SIG-M5 treated with dmso at 0.1 percent for 504 hours (cell line): Measurements from ENCODE around the gene SRCAP.
A peak's percentile ranks its signal among the peaks of the same experiment; 100 is the strongest.

ENCODE experiments used
- DNase-seq: peaks from one replicate; lab custom pipeline; 2025; ENCODE audit not compliant: unreplicated experiment; lab: John Stamatoyannopoulos, UW

Gene SRCAP

DNA sequence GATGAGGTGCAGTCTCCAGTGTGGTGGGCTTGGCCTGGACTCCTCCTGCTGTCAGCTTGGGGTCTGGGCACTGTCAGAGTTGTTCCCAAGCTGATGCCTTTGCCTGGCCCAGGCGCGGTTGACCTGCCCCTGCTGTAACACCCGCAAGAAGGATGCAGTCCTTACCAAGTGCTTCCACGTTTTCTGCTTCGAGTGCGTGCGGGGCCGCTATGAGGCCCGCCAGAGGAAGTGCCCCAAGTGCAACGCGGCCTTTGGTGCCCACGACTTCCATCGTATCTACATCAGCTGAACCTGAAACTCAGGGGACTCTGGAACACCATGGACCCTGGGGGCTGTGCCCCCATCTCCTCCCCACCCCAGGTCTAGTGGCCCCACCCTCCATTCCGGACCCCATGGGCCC, 74.9 kb downstream of the SRCAP start:
- DNase-seq: no peak

DNA sequence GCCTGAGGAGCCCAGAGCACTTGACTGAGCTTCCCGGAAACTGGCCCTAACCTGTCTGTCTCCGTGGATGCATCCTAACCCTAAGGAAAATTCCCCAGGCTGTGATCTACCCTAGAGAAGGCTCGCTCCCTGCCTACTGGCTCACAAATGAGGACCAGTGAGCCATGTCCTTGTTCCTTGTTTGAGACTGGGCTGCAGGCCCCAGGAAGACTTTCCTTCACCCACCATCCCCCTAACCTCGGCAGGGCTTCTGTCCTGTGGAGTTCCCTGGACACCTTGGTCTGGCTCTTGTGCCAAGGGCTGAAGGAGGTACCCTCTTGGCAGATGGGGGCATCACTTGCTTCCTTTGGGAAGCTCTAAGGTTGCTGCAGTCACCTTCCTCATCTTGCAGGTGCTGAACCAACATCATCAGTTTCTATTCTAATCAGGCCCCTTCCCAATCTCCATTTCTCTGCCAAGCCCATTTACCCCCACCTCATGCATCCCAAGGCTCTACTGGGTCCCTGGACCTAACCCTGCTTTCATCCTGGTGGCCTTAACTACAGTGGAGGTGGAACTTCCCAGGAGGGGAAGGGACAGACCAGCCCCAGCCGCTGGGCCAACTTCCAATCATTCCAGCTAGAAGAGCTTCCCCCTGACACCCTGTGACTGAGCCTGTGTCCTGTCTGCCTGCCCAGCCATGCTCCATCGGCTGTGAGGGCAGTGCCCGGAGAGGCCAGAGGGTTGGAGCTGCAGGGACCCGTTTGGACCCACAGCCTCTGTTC, 75.6 kb downstream of the SRCAP start:
- no peak for DNase-seq

DNA sequence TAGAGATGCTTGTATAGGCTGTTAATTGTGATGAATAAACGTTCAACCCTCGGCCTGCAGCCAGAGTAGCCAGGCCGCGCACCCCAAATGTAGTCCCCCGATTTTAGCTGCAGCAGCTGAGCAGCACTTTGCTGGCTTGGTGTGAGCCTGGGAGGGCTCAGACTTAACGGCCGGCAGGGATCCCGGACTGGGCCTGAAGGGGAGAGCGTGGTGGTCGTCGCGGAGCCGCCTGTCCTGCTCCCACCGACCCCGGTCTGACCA, 76.1 kb downstream of the SRCAP start:
- DNase-seq: no peak

DNA sequence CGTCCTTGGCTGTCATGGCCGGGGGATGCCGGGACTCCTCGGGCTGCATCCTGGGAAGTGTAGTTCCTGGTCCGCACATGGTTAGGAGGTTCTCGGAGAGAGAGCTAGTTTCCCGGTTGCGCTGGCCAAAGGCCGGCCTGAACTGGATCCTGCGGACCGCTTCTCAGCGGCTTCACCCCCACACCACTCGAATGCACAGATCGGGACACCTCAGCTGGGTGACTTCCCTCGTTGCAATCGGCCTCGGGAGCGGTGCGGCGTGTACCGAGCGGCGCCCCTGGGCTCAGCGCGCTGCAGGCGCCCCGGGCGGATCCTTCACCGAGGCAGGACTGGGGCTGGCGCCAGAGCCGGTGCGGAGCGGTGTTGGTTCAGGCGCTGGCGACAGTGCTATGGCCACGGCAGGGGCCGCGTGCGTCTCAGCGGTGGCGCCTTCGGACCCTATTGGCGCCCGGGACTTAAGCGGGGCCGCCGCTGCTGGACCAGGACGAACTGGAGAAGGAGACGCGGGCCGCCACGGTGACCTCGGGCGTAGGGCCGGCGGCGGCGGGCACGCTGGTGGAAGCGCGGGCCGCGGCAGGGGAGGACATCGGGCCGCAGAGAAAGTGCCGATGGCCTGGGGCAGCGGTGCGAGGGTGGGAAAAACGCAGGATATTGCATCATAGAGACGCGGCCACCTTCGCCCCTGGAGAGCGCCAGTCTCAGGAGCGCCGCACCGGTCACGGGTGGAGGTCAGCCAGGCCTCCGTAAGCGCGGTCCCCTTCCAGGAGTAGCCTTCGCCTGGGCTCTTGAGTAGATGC, 76.6 kb downstream of the SRCAP start:
- DNase-seq: peak; percentile 81

DNA sequence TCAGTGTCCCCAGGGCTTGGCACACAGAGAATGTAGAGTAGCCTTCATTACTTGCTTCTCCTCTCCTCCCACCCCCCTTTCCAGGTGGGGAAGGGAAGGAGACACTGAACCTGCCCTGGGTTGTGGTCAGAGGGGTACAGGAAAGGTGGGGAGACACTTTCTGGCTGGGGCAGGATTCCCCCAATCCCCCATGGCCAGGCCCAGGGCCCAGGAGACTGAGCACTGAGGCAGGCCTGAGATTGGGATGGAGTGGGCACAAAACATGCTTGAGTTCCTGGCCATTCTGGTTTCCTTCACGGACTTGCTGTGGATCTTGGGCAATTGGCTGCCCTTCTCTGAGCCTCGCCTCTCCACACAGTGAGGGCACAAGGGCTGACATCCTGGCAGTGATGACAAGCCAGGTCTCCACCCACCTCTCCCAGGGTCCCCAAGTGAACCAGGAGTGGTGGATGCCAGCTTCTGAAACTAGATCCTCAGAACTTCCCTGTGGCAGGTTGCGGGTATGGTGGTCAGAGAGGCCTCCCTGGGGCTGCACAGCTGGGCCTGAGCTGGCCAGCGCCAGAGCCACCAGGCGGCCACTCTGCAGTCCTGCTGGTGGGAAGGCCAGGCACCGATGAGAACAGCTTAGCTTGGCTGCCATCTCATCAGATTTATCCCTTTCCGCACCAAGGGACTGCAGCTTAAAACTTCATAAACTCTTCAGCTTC, 78.8 kb downstream of the SRCAP start:
- DNase-seq: no peak

DNA sequence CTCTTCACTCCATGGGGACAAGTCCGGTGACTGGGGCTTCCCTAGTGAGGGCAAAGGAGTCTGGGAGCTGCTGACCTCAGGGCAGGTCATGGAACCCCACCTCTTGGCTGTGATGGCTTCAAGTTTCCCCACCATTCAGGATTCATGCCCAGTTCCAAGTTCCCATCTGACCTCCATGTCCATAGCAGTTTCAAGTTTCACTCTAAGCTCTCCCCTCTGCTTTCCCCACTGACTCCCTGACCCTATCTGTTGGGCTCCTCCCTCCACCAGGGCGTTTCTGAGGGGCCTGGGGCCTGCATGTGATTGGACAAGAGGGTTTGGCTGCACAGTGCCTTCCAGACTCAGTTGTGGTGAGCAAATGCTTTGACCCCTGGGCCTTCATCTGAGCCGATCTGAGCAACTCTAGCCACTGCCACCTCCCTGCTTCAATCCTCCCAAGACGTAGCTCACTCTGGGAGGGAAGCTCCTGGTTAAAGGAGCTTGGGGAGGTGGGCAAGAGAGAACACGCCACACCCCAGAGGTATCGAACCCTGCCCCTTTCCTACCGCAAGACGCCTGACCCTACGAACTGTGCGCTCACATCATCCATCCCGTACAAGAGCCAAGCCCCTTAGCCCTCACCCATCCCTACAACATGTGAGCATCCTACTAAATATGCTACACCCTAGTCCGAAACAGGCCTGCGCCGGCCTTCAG, 79.7 kb downstream of the SRCAP start:
- DNase-seq: no peak

DNA sequence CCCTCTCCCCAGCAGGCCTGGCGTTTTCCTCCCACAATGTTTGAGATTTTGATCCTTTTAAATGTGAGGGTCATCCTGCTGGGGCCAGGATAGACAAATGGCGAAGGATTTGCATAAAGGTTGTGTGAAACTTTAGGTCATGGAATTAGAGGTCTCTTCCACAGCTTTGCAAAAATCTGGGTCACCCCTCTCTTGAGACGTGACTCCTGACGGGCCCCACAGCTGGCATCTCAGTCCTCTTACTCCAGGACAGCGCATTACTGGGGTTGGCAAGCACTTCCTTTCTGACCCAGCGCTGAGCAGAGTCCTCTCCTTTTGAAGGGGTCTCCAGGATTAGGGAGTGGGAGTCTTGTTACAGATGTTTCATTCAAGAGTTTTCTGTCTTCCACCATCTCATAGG, 80.6 kb downstream of the SRCAP start:
- no peak for DNase-seq

DNA sequence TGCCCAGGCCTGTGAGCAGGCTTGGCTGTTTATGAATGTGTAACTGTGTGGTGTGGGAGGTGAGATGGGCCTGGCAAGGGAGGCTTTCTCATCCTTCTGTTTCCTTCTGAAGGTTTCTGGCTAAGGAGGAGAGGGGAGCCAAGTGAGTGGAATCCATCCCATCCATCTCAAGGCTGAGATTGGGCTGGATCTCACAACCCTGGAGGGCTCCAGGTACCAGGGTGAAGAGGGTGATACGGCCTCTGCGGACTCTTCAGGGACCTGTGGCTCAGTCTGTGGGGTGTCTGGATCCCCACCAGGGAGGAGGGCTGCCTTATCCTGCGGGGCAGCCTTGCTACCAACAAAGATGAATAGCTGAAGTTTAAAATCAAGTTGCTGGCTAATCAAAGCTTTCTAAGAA, 81.0 kb downstream of the SRCAP start:
- DNase-seq: no peak

DNA sequence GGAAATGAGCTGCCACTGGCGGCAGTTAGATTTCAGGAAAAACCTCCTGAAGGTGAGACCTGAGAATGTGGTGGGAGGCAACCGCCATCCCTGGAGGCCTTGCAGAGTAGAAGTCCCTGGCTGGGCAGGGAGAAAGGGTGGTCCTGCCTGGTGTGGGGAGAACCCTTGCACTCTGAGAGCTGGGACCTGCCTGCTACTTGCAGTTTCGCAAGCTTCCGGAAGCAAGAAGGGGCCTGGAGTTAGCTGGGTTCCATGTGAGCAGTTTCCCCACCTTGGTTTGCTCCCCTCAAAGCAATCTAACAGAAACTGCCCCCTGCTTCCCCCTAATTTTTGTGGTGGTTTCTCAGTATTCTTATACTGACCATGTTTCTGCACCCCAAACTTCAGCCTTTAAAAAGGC, 81.6 kb downstream of the SRCAP start:
- DNase-seq: no peak

DNA sequence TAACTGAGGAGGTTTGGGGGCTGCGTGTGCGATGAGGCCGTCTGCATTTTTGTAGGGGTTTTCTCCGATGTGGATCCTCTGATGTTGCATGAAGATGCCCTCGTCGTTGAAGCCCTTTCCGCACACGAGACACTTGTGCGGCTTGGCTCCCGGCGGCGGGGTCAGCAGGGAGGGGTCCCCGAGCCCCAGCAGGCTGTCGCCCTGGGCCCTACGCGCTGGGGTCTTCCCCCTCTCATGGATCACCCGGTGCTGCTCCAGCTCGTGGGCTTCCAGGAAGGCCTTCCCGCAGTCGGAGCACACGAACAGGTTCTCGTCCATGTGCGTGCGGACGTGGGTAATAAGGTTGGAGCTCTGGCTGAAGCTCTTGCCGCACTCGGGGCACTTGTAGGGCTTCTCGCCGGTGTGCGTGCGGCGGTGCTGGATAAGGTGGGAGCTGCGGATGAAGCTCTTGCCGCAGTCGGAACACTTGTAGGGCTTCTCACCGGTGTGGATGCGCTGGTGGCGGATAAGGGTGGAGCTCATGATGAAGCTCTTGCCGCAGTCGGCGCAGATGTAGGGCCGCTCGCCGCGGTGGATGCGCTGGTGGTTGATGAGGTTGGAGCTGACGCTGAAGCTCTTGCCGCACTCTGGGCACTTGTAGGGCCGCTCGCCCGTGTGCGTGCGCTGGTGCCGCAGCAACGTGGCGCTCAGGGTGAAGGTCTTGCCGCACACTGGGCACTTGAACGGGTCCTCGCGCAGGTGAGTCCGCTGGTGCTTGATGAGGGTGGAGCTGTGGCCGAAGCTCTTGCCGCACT, 83.7 kb downstream of the SRCAP start:
- DNase-seq: no peak

DNA sequence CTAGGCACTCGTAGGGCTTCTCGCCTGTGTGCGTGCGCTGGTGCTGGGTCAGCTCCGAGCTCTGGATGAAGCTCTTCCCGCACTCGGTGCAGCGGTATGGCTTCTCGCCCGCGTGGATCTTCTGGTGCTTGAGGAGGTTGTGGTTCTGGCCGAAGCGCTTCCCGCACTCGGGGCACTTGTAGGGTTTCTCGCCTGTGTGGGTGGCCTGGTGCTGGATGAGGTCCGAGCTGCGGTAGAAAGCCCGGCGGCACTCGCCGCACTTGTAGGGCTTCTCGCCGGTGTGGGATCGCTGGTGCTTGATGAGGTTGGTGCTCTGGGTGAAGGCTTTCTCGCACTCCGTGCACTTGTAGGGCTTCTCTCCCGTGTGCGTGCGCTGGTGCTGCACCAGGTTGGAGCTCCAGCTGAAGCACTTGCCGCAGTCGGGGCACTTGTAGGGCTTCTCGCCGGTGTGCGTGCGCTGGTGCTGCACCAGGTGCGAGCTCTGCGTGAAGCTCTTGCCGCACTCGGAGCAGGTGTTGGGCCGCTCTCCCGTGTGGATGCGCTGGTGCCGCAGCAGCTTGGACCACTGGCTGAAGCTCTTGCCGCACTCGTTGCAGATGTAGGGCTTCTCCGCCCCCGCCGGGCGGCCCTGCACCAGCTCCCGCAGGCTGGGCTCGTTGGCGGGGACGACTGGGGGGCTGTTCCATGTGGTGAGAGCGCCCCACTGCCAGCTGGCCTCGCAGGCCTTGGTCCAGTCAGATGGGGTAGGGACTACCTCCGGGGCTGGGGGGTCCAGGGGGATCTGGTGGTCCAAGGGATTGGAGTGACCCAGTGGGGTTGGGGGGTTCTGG, 84.5 kb downstream of the SRCAP start:
- DNase-seq: no peak

DNA sequence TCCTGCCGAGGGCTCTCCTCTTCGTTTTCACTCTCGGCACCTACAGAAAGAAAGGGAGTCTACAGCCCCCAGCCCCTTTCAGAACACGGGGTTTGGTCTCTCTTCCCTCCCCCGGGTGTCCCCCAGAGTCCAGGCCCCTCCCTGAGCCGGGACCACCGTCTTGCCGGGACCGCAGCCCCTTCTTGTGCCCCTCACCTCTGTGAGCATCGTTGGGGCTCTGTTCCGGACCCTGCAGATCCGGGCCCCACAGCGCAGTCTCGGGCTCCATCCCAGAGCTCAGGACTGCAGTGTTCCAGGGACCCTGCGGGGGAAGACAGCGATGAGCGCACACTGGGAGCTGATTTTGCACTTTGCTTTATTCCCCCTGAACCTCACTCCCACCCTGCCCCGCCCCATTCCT, 85.2 kb downstream of the SRCAP start:
- no peak for DNase-seq

DNA sequence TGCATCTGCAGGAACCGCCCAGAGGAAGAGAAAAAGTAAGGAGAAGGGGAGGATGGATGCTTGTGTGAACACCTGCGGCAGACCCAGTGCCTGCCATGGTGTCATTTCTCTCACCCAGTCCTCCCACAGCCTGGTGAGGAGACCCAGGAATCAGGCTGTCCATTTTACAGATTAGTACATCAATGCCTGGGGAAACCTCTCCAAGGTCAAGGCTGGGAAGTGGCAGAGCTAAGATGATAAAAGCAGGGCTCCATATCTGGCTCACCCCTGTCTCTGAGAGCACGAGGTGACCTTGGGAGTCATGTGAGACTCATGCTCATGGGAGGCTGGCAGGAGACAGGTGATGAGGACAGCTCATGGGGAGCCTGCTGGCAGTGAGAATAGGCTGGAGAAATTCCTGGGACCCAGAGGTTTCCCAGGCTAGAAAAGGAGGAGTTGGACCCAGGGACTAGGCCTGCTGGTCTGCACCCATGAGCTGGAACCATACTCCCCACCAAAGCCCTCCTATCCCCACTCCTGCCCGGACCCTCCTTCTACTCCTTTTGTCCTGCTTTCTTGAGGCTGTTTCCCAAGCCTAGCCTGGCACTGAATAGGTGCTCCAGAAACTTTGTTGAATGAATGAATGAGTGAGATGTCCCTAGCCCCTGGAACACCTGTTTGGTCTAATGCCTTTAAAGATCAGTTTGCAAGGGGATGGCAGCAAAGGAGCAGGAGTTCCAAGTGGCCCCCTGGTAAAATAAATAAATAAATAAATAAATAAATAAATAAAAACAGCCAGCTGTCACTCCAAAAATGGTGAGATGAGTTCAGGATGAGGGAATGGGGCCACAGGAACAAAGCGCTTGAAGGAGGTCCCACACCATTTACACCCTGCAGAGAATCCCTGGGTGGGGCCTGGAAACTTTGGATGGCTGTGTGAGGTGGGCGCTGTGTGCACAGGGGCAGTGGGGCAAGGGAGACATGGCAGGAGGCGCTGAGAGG, 86.4 kb downstream of the SRCAP start:
- no peak for DNase-seq

DNA sequence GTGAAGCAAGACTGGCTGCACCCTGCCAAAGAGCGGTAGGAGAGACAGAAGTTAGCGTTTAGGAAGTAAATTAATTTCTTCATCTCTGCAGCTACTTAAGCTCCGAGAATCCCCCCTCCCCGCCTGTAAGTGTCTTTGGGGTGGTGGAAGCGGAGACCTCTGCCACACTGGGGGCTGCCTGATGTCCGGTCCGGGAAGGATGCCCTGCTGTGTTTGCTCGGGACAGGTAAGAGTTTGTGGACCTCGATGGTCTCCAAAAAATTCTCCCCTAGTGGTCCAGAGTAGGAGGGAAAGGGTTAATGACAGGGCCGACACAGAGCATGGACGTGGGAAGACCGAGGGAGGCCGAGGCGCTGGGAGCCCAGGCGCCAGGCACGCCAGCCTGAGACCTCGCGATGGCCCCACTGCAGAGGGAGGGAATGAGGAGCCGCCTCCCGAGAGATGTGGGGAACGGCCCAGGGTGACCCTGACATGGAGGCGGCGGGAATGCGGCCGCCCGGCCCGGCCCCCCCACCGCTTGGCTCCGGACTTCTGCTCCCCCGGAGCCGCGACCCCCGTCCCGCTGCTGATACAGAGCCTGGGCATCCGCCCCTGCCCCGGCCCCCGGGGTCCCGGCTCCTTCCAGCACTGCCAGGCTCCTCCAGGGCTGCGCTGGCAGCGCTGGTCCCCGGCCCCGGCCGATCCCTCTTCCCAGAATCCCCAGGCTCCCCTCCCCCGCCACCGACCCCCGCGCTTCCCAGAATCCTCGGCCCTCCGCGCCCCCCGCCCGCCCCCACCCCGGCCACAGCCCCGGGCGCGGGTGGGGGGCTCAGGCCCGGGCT, 87.4 kb downstream of the SRCAP start:
- no peak for DNase-seq

DNA sequence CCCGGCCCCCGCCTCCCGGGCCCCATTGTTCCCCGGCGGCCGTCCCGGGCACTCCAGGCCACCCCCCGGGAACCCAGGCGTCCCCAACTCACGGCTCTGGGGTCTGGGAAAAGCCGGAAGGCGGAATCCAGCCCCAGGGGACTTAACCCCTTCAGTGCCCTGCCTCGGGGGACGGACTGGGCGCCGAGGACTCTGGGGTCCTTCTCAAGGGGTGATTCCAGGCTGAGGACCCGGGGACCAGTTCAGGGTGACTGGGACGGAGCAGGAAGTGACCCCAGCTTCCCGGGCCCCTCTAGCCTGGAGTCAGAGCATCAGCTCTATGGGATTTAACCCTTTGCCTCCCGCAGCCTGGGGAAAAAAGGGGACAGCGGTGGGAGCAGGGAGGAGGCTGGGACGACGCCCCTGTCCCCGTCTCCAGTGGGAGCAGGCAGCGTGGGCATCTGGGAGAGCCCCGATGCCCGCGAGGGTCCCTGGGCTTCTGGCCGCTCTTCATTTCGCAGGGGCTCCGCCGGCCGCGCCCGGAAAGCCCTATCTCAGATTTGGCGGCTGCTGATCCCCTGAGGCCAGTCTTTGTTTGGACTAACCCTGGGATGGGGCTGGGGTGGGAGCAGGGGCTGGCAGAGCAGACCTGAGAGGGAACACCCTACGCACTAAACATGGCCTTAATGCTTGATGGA, 88.1 kb downstream of the SRCAP start, which contains the start of gene ZNF629:
Gene ZNF629, minus strand, starts transcription at position 270 of the 677 bp plus-strand sequence. CDS start 2,723 bp downstream, outside the sequence.
- DNase-seq: peak; percentile 21

DNA sequence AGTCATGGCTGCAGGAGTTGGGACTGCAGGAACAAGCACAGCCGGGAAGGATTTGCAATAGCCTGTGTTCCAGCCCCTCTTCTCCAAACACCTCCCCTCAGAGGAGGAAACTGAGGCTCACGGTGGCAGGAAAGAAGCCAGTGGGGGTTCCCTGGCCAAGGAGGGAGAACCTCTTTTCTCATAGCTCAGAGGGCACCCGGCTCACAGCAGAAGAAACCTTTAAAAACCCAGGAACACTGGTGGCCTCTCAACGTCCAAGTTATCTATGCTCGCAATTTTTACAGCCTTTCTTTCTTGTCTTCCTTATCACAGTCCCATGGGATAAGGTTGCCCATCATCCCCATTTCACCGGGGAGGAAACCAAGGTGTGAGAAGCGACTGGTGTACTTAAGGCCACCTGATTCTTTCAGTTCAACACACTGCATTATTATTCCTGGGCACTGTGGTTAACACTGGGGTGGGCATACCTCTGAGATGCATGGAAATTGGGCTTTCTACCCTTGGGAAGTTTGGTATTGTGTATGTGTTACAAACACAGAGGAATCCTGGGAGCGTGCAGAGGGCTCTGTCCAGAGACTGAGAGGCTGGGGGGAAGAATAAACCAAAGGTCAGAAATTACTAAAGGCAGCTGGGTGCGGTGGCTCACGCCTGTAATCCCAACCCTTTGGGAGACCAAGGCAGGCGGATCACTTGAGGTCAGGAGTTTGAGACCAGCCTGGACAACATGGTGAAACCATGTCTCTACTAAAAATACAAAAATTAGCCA, 88.8 kb downstream of the SRCAP start:
- no peak for DNase-seq
